CD4-positive, alpha-beta T cell treated with Interferon alpha-2 for 1 hour (primary cell): ENCODE results near the gene DGAT2L6.

Experiments used
- DNase-seq, 2 donors: peaks; one replicate each; pipeline ENCODE4 v3.0.0-alpha.2; 2020 to 2022

Gene DGAT2L6, protein sequence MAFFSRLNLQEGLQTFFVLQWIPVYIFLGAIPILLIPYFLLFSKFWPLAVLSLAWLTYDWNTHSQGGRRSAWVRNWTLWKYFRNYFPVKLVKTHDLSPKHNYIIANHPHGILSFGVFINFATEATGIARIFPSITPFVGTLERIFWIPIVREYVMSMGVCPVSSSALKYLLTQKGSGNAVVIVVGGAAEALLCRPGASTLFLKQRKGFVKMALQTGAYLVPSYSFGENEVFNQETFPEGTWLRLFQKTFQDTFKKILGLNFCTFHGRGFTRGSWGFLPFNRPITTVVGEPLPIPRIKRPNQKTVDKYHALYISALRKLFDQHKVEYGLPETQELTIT

GRCh38 chrX:70176938-70177533, at the start of gene DGAT2L6:
Gene DGAT2L6, plus strand, starts transcription at chrX:70177483. Its CDS starts 100 bp downstream, at chrX:70177583.
- DNase-seq: no peak

- DNase-seq: no peak
Measured at GRCh38 chrX:70128071-70128470, 49.2 kb upstream of the DGAT2L6 start.

DNA sequence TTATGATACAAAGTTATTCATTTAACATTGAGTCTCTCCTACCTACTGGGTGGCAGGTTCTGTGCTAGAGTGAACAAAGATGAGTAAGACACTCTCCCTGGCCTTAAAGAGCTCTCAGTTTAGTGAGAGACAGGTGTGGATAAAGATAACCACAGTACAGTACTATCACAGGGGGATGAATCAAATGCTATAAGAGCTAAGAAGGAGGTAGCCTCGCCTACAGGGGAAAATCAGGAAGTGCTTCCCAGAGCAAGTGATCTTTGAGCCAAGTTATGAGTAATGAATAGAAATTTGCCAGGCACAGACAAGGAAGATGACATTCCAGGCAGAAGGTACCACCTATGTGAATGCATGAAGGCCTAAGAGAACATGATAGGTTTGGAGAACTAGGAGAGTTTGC, 47.5 kb upstream of the DGAT2L6 start:
- no peak for DNase-seq

GRCh38 chrX:70132224-70132623, 45.1 kb upstream of the DGAT2L6 start:
- DNase-seq: no peak

GRCh38 chrX:70132877-70133302, 44.4 kb upstream of the DGAT2L6 start:
- DNase-seq: no peak

GRCh38 chrX:70133303-70134115, 43.8 kb upstream of the DGAT2L6 start, which contains the start of gene IGBP1:
Gene IGBP1, plus strand, starts transcription at chrX:70133447. Its CDS starts 501 bp downstream, at chrX:70133948.
- peak; percentile 84 to 88 for DNase-seq

GRCh38 chrX:70134116-70134477, 43.2 kb upstream of the DGAT2L6 start:
- no peak for DNase-seq

GRCh38 chrX:70138622-70139021, 38.7 kb upstream of the DGAT2L6 start:
- DNase-seq: no peak

DNA sequence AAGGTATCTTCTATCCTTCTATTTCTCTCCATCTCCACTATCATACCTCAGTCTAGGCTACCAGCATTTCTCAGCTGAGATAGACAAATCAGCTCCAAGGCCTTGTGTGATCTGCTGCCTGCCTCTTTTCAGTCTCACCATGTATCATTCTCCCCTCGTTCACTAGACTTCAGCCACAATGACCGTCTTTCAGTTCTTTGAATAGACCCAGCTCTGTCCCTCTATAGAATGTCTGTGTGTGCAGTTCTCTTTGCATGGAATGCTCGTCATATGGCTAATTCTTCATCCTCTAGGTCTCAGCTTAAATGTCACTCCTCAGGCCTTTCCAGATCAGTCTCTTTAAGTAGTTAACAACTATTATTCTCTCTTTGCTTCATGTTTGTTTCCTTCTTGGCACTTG, 37.5 kb upstream of the DGAT2L6 start:
- DNase-seq: no peak

- no peak for DNase-seq
Measured at GRCh38 chrX:70141373-70141772, 35.9 kb upstream of the DGAT2L6 start.

DNA sequence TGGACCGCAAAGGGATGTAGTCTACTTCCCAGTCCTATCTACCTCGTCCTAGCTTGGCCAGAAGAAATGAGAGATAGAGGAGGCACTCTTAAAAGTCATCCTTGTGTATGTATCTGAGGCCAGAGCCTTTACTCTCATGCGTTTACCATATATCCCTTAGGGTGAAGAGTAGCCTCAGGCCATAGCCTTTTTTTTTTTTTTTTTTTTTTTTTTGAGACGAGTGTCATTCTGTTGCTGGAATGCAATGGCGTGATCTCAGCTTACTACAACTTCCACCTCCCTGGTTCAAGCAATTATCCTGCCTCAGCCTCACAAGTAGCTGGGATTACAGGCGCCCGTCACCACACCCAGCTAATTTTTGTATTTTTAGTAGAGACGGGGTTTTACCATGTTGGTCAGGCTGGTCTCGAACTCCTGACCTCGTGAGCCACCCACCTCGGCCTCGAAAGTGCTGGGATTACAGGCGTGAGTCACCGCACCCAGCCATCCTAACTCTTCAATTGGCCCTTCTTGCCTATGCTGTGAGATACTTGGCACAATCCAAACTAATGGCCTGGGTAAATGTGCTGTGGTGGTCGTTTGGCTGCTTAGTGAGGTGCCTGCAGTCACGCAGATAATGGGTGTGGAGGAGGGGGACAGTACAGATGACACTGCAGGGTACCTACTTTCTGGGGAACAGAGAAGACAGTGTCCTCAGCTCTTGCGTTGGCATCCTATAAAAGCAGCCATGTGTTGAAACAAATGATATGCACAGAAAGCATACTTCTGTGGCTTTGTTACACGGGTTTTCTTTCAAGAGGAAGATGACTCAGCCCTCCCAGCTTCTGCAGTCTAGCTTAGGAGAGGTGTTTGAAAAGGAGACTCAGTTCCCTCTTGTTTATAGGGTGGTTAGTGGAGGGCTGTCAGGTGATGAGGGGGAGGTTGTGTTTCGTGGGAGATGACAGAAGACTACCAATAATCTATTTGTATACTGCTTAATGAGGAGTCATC, 10.4 kb upstream of the DGAT2L6 start:
- no peak for DNase-seq

DNA sequence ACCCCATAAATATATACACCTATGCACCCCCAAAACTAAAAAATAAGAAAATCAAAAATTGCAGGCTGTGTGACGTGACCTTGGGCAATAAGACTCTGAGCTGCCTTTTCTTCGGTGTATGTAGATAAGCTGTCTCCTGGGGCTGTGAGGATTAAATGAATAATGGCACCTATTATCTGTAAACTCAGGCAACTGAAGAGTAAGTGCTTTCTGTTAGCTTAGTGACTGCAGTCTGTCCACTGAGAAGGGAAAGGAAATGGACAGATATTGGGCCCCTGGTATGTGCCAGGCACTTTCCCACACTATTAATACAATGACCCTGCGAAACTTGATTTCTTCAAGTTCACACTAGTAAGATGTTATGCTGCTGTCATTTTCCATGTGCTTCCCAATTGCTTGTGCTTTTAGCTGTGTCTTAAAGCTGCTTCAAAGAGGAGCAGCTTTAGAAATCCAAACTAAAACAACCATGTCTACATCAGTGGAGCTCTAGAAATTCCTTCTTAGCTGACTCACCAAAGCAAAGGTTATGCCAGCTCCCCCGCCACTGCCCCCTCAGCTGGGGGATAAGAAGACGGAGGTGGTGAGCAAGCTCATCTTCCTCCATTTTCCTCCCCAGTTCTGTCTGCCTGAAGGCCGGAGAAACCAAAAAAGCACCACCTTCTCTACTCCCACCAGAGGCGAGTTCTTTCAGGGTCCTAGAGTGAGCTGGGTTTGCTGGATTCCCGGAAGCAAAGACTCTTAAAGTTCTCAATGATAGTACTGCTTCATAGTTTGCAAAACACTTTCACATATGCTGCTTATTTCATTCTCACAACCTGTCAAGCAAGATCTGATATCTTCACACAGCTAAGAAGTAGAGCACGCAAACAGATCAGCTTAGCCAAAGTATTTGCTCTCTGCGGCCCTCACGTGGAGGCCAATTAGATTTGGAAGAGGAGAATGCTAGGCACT, 8.8 kb upstream of the DGAT2L6 start:
- DNase-seq: no peak

- DNase-seq: no peak
Measured at GRCh38 chrX:70169281-70169680, 8.0 kb upstream of the DGAT2L6 start.

DNA sequence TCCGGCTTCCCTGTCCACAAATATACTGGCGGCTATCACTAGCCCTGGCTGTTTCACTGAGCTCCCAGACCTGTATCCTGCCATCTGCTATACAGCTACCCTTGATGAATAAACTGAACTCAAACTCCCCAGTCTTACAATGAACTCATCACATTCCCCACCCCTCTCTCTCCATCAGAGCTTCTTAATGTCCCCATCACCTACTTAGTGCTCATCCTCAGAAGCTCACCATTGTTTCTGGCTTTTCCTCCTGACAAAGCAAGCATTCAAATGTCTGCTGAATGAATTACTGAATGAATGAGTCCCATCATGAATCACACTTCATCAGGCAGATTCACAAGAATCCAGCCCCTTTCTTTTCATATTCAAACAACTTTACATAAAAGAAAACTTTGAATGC, 5.7 kb upstream of the DGAT2L6 start:
- DNase-seq: no peak

- no peak for DNase-seq
Measured at GRCh38 chrX:70172221-70172620, 5.1 kb upstream of the DGAT2L6 start.

- DNase-seq: no peak
Measured at GRCh38 chrX:70172964-70173363, 4.3 kb upstream of the DGAT2L6 start.

DNA sequence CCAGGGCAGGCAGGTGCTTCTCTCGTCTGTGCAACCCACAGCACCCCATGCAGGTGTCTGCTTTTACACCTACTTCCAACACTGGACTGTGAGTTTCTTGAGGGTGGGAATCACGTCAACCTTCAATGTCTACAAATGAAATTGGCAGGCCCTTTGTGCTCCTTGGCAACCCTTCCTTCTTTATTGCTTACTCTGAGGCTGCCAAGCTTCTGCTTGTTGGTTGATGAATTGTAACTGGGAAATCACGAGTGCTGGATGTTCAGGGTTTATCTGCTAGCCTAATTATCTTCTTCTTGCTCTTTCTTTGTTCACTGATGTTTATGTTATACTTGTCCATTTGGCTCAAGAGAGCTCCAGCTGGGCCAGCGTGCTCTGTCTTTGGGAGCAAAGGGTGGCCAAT, 2.5 kb upstream of the DGAT2L6 start:
- no peak for DNase-seq

DNA sequence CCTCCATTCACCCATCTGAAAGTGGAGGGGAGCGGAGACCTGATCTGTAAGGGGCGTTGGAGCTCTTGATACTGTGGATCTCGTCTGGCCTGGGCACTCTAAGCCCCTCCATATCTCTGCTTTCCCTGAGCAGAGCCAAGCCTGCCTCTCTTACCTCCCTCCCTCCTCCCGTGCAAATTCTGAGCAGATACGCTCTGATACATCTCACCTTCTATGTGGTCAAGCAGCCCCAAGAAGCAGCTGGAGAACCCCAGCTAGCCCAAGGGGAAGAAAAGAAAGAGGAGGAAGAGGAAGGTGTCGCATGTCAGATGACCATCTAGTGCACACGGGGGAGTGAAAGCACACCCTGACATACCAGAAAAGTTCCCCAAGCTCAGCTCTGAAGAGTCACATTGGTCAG, 1.9 kb upstream of the DGAT2L6 start:
- no peak for DNase-seq

GRCh38 chrX:70183091-70183490, 5.8 kb downstream of the DGAT2L6 start:
- DNase-seq: no peak

GRCh38 chrX:70190225-70190624, 12.9 kb downstream of the DGAT2L6 start:
- no peak for DNase-seq
